Measurements from ENCODE around the gene RPP25L. TPM values are rescaled to one million over a fixed set of nuclear protein-coding genes. Genes with fewer than 3 reads are reported as not detected.

The RPP25L gene
- total and polyA plus RNA-seq, 9 of the 15 experiments (the other 6 are each of a cell fraction or from before 2014, with no cell fraction given): 16.3 to 43.7 (median 29.0) TPM

DNA sequence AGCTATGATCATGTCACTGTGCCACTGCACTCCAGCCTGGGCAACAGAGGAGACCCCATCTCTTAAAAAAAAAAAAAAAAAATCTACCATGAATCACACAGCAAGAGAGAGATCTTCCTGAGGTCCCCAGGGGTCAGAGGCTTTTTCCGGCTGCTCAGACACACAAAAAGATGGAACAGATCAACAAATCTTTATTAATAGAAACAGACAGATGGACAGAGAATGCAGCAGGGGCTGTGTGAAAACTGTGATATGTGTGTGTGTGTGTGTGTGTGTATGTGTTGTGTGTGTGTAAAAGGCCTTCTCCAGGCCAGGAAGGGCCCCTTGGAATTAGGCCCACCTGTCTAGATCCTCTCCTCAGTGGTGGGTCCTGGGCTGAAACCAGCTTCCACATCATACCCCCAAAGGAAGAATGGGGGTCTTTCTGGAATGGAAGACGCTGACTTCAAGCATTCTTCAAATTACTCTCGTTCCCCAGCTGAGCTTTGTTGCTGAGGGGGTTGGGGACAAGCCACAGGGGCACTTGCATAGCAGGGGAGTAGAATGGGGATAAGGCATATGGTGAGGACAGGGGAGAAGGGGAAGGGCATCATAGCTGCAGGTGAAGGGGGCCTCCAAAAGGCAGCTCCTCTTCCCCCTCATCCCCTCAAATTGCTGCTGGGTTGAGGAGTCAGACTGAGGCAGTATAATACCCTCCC lies 22.8 kb upstream of the RPP25L start:
- Histone ChIP-seq H3K4me2 (ENCODE audit: insufficient read depth, low read length) (no peak overlapping the region), H3K9me3 (replicated peaks; ENCODE audit: control insufficient read depth, insufficient read depth, low read depth, low read length) (no peaks in the 10 kb centered on the region), H2AFZ (ENCODE audit: low read depth, low read length) (no peak overlapping the region), H4K20me1 (replicated peaks; ENCODE audit: control insufficient read depth, insufficient read depth, low read length) (0 out of 2 replicates have a peak, but pooled peaks cover 4% of the 10 kb centered on the region), H3K4me3 (no peak overlapping the region), H3K9me1 (ENCODE audit: control insufficient read depth, insufficient read depth, low read length) (no peaks in the 10 kb centered on the region), H3K36me3 (ENCODE audit: control insufficient read depth, insufficient read depth, low read length) (peaks cover 14% of the 10 kb centered on the region; the same call in 1 of the 3 replicates), H3K4me1 (replicated peaks in 1 of 2; ENCODE audit: control insufficient read depth in 2 of 2, insufficient read depth in 2 of 2, low read length in 2 of 2) (peaks cover 5 to 23% of the 10 kb centered on the region in 2 experiments; a peak in 4 of 5 replicates), H3K27ac (ENCODE audit: extremely low read depth, low read depth, low read length) (no peak overlapping the region), H3K9ac (ENCODE audit: insufficient read depth in 1 of 2, low read depth in 2 of 2, low read length in 2 of 2) (peak overlapping the region in 1 of 2 experiments; percentile 77; a peak in 1 of 4 replicates), H3K79me2 (ENCODE audit: control insufficient read depth, insufficient read depth, low read length) (peaks cover 18% of the 10 kb centered on the region), H3K27me3 (ENCODE audit: control insufficient read depth in 2 of 2, insufficient read depth in 2 of 2, low read length in 2 of 2) (peaks cover 0 to 12% of the 10 kb centered on the region in 2 experiments; a peak in 4 of 5 replicates)
- WGBS (ENCODE audit: insufficient coverage, low coverage, missing lambda C conversion rate): 70% methylated on average over 2 of the region's 3 CpGs
- intact Hi-C loops (cut with micrococcal nuclease): no loop called here
- no peak for ATAC-seq
- no peak for FAIRE-seq
- ChIA-PET POLR2A (interaction anchor here (0.6 to 1.2 kb wide), 6 partner anchors 12 to 300 kb away, joined by 3 to 5 read pairs (median 3); partner anchors contain the start of genes GALT and IL11RA), CTCF (ENCODE audit: low intra/inter-chr PET ratio) (interaction anchor here (1.2 to 1.5 kb wide), 3 partner anchors 22 to 303 kb away, joined by 3 to 11 read pairs (median 7); no protein-coding TSS in a partner anchor)
- DNase-seq (ENCODE audit: extremely low read depth in 1 of 4, low spot score in 3 of 4): no peak
- TSS peak; percentile 61 for BruUV-seq (replicated peaks)
- TF ChIP-seq ZNF224 (CRISPR knock-in tag; IDR thresholded peaks at IDR 0.05): no peak
- TF ChIP-seq, protein P1, sequence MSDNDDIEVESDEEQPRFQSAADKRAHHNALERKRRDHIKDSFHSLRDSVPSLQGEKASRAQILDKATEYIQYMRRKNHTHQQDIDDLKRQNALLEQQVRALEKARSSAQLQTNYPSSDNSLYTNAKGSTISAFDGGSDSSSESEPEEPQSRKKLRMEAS (CRISPR knock-in tag; IDR thresholded peaks at IDR 0.05): no peak
- TF ChIP-seq, protein P2, sequence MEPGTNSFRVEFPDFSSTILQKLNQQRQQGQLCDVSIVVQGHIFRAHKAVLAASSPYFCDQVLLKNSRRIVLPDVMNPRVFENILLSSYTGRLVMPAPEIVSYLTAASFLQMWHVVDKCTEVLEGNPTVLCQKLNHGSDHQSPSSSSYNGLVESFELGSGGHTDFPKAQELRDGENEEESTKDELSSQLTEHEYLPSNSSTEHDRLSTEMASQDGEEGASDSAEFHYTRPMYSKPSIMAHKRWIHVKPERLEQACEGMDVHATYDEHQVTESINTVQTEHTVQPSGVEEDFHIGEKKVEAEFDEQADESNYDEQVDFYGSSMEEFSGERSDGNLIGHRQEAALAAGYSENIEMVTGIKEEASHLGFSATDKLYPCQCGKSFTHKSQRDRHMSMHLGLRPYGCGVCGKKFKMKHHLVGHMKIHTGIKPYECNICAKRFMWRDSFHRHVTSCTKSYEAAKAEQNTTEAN (CRISPR knock-in tag; IDR thresholded peaks at IDR 0.05): no peak
- no peak for TF ChIP-seq SMAD4 (CRISPR knock-in tag; conservative IDR thresholded peaks at IDR 0.05)
- TF ChIP-seq ZNF347 (CRISPR knock-in tag; IDR thresholded peaks at IDR 0.05; ENCODE audit: low read depth): no peak
- no peak for TF ChIP-seq SAP30 (IDR thresholded peaks at IDR 0.05; ENCODE audit: borderline replicate concordance, insufficient read depth, low read depth, low read length, poor library complexity, severe bottlenecking)
- TF ChIP-seq, protein P3, sequence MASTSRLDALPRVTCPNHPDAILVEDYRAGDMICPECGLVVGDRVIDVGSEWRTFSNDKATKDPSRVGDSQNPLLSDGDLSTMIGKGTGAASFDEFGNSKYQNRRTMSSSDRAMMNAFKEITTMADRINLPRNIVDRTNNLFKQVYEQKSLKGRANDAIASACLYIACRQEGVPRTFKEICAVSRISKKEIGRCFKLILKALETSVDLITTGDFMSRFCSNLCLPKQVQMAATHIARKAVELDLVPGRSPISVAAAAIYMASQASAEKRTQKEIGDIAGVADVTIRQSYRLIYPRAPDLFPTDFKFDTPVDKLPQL (IDR thresholded peaks at IDR 0.05; ENCODE audit: extremely low read depth, insufficient read length): no peak
- no peak for TF ChIP-seq MAFF (IDR thresholded peaks at IDR 0.05; ENCODE audit: low read length)
- TF ChIP-seq NFIX (CRISPR knock-in tag; IDR thresholded peaks at IDR 0.05; ENCODE audit: low read depth): no peak
- TF ChIP-seq CSDE1 (IDR thresholded peaks at IDR 0.05): no peak
- no peak for TF ChIP-seq CEBPB (tag; IDR thresholded peaks at IDR 0.05)
- TF ChIP-seq NR1H2 (CRISPR knock-in tag; IDR thresholded peaks at IDR 0.05): no peak
- no peak for TF ChIP-seq XRCC3 (IDR thresholded peaks at IDR 0.05)
- TF ChIP-seq LEF1 (IDR thresholded peaks at IDR 0.05): no peak
- no peak for TF ChIP-seq COPS2 (conservative IDR thresholded peaks at IDR 0.05)
- TF ChIP-seq ARHGAP35 (IDR thresholded peaks at IDR 0.05; ENCODE audit: partially characterized antibody): no peak
- in situ Hi-C loops (cut with MboI): no loop called here

Measured in K562 (cell line).